Effector CD4-positive, alpha-beta T cell (primary cell): Measurements from ENCODE around the gene CYB5R4.

Experiments used
- DNase-seq: peaks from one replicate; pipeline ENCODE4 v3.0.0-alpha.2; 2020
- total RNA-seq: gene quantifications from one replicate; lab custom pipeline; 2026; lab: John Stamatoyannopoulos, UW

Gene CYB5R4
- total RNA-seq = 28.3 reads per million, percentile 55 among the genes with 10 or more reads in this experiment

GRCh38 chr6:83859410-83860358 is at the start of gene CYB5R4:
Gene CYB5R4, plus strand, starts transcription at chr6:83859689. Its CDS starts 94 bp downstream, at chr6:83859783.
- peak; percentile 89 for DNase-seq

- DNase-seq = no peak
Observed at GRCh38 chr6:83812595-83812994, 46.9 kb upstream of the CYB5R4 start.

GRCh38 chr6:83815631-83816272 is 43.7 kb upstream of the CYB5R4 start:
- no peak for DNase-seq

GRCh38 chr6:83822629-83823169 is 36.8 kb upstream of the CYB5R4 start:
- DNase-seq = no peak

GRCh38 chr6:83824388-83824801 is 35.1 kb upstream of the CYB5R4 start:
- no peak for DNase-seq

GRCh38 chr6:83824831-83825230 is 34.7 kb upstream of the CYB5R4 start:
- DNase-seq = no peak

GRCh38 chr6:83827050-83827449 is 32.4 kb upstream of the CYB5R4 start:
- no peak for DNase-seq

- no peak for DNase-seq
Observed at GRCh38 chr6:83838727-83839126, 20.8 kb upstream of the CYB5R4 start.

GRCh38 chr6:83844170-83844569 is 15.3 kb upstream of the CYB5R4 start:
- DNase-seq = no peak

GRCh38 chr6:83846291-83846690 is 13.2 kb upstream of the CYB5R4 start:
- DNase-seq = no peak

GRCh38 chr6:83847179-83847578 is 12.3 kb upstream of the CYB5R4 start:
- no peak for DNase-seq

- DNase-seq = no peak
Observed at GRCh38 chr6:83849127-83849526, 10.4 kb upstream of the CYB5R4 start.

- DNase-seq = no peak
Observed at GRCh38 chr6:83849610-83850009, 9.9 kb upstream of the CYB5R4 start.

GRCh38 chr6:83852528-83853177 is 6.8 kb upstream of the CYB5R4 start:
- no peak for DNase-seq

GRCh38 chr6:83853178-83854000 is 6.1 kb upstream of the CYB5R4 start, which contains the start of gene RIPPLY2:
Gene RIPPLY2, plus strand, starts transcription at chr6:83853360. Its CDS starts 57 bp downstream, at chr6:83853417.
- no peak for DNase-seq

- no peak for DNase-seq
Observed at GRCh38 chr6:83854001-83854501, 5.4 kb upstream of the CYB5R4 start.

GRCh38 chr6:83854766-83855165 is 4.7 kb upstream of the CYB5R4 start:
- DNase-seq = no peak

GRCh38 chr6:83860359-83860755 is 868 bp downstream of the CYB5R4 start:
- DNase-seq = no peak

- DNase-seq = no peak
Observed at GRCh38 chr6:83860782-83861495, 1.4 kb downstream of the CYB5R4 start.

GRCh38 chr6:83862776-83863471 is 3.4 kb downstream of the CYB5R4 start:
- no peak for DNase-seq
